Caco-2 (cell line): ENCODE results near the gene METTL2B. TPM values are rescaled to one million over a fixed set of nuclear protein-coding genes. Genes with fewer than 3 reads are reported as not detected.
"Not testable (repeated sequence)": the region's sequence is repeated elsewhere in the genome, so short reads cannot be mapped to it uniquely, and the experiment has no call there.

Experiments
- BruUV-seq: library from RNA; stranded (reverse); fragments of 400-500 nt; replicated peaks from 2 replicates; lab custom pipeline; 2021; lab: Mats Ljungman, UMichigan
- CTCF ChIA-PET: fragments of 300-600 bp; sonication (Branson Sonifier 250); formaldehyde crosslinking; loops from one replicate; lab custom pipeline; 2022; ENCODE audit warnings: antibody characterized with exemption; lab: Charles Lee
- POLR2A ChIA-PET: fragments of 300-600 bp; sonication (Branson Sonifier 250); formaldehyde crosslinking; loops from one replicate; lab custom pipeline; 2022; ENCODE audit warnings: antibody characterized with exemption; lab: Charles Lee
- DNase-seq, 2 experiments: peaks; one replicate each; pipeline versions ENCODE4 v3.0.0 to v3.0.0-alpha.2; 2020 to 2022
- H3K27me3 ChIP-seq: replicated peaks from 2 replicates; pipeline ENCODE4 v1.6.0; 2011; ENCODE audit warnings: low read length; ENCODE audit not compliant: control insufficient read depth, insufficient read depth
- H3K36me3 ChIP-seq: 2 replicates; pipeline ENCODE4 v1.5.1; 2011; ENCODE audit warnings: low read length; ENCODE audit not compliant: control insufficient read depth, insufficient read depth
- H3K4me1 ChIP-seq: fragments of 250-450 bp; sonication (Bioruptor Pico); 2 replicates; pipeline ENCODE4 v1.5.1; 2020; ENCODE audit warnings: mild to moderate bottlenecking
- H3K4me3 ChIP-seq: 2 replicates; pipeline ENCODE4 v1.5.1; 2011; ENCODE audit warnings: low read depth, mild to moderate bottlenecking, control low read depth, low read length
- H3K9me3 ChIP-seq: fragments of 250-450 bp; sonication (Bioruptor Pico); 2 replicates; pipeline ENCODE4 v1.5.1; 2020; ENCODE audit warnings: mild to moderate bottlenecking, moderate library complexity
- H3K27ac Mint-ChIP-seq: one replicate; pipeline ENCODE4 v1.8.0; 2022; ENCODE audit warnings: mixed read lengths; ENCODE audit not compliant: unreplicated experiment
- H3K27me3 Mint-ChIP-seq: one replicate; pipeline ENCODE4 v1.8.0; 2022; ENCODE audit warnings: mixed read lengths; ENCODE audit not compliant: insufficient read depth, unreplicated experiment
- H3K36me3 Mint-ChIP-seq: one replicate; pipeline ENCODE4 v1.8.0; 2022; ENCODE audit warnings: mild to moderate bottlenecking, mixed read lengths; ENCODE audit not compliant: insufficient read depth, unreplicated experiment
- H3K4me1 Mint-ChIP-seq: one replicate; pipeline ENCODE4 v1.8.0; 2022; ENCODE audit warnings: low read depth, mixed read lengths; ENCODE audit not compliant: unreplicated experiment
- H3K4me3 Mint-ChIP-seq: one replicate; pipeline ENCODE4 v1.8.0; 2022; ENCODE audit warnings: mild to moderate bottlenecking, moderate library complexity, mixed read lengths; ENCODE audit not compliant: unreplicated experiment
- H3K9me3 Mint-ChIP-seq: one replicate; pipeline ENCODE4 v1.8.0; 2022; ENCODE audit warnings: mixed read lengths; ENCODE audit not compliant: unreplicated experiment
- CTCF ChIP-seq, 2 experiments: fragments of 200-600 bp in 1 of 2; IDR thresholded peaks; 1 replicate in 1 of 2; 2 replicates in 1 of 2; pipeline versions ENCODE4 v1.5.1 to v1.8.0; 2011 to 2022; ENCODE audit warnings: antibody characterized with exemption in 1 of 2, control low read depth in 1 of 2, inconsistent platforms in 1 of 2, low read depth in 1 of 2, low read length in 1 of 2, mild to moderate bottlenecking in 1 of 2, moderate library complexity in 1 of 2; ENCODE audit not compliant: insufficient read depth in 1 of 2, severe bottlenecking in 1 of 2, unreplicated experiment in 1 of 2
- intact Hi-C: fragments of 100-400 bp; cut with micrococcal nuclease; formaldehyde crosslinking; loops from one replicate; pipeline ENCODE4 v1.10.0; 2022; ENCODE audit not compliant: unreplicated experiment
- total RNA-seq: library from RNA; stranded (reverse); gene quantifications from 2 replicates; pipeline ENCODE4 v1.2.3, GENCODE V29; 2022

METTL2B gene
- total RNA-seq, 1 experiment from 2014 or later, result 39.0 TPM

GRCh38 chr7:128455543-128456254 is 20.8 kb upstream of the METTL2B start, which contains the start of gene HILPDA:
TSS of gene HILPDA (plus strand) at chr7:128455878. CDS start at chr7:128457269, 1,391 bp downstream.
- peak within 1 kb of the TSS; percentile 99 for H3K4me3 Mint-ChIP-seq
- intact Hi-C loops, result no loop called here
- peaks cover 32% of the 10 kb centered on the region for H3K4me1 Mint-ChIP-seq
- H3K36me3 Mint-ChIP-seq, result peaks cover 31% of the 10 kb centered on the region
- no peak for TF ChIP-seq CTCF (IDR thresholded peaks at IDR 0.05; ENCODE audit: insufficient read depth in 1 of 2, low read depth in 1 of 2, low read length in 1 of 2, severe bottlenecking in 1 of 2, unreplicated experiment in 1 of 2)
- Histone ChIP-seq H3K27me3 (no peaks in the 10 kb centered on the region), H3K4me3 (peak within 1 kb of the TSS; percentile 70), H3K4me1 (peaks cover 33% of the 10 kb centered on the region), H3K9me3 (no peaks in the 10 kb centered on the region), H3K36me3 (peaks cover 5% of the 10 kb centered on the region)
- no TSS peak for BruUV-seq
- DNase-seq, result peak; percentile 89 to 90
- ChIA-PET POLR2A (interaction anchor here (0.6 to 1.4 kb wide), 3 partner anchors 20 to 1475 kb away, joined by 3 to 13 read pairs (median 10); no protein-coding TSS in a partner anchor), CTCF (interaction anchor here (0.9 to 1.6 kb wide), 4 partner anchors 14 to 47 kb away, joined by 3 to 17 read pairs (median 6); no protein-coding TSS in a partner anchor)
- no peaks in the 10 kb centered on the region for H3K9me3 Mint-ChIP-seq
- peak within 1 kb of the TSS; percentile 92 for H3K27ac Mint-ChIP-seq
- peaks cover 5% of the 10 kb centered on the region for H3K27me3 Mint-ChIP-seq

- peaks cover 5% of the 10 kb centered on the region for H3K27me3 Mint-ChIP-seq
- ChIA-PET CTCF (interaction anchor here (1.6 kb wide), 2 partner anchors 21 to 29 kb away, joined by 9 to 17 read pairs; no protein-coding TSS in a partner anchor), POLR2A (no interaction called here)
- peak overlapping the region; percentile 70 for H3K4me3 ChIP-seq
- H3K36me3 Mint-ChIP-seq, result peaks cover 31% of the 10 kb centered on the region
- H3K9me3 ChIP-seq, result no peaks in the 10 kb centered on the region
- H3K36me3 ChIP-seq, result peaks cover 5% of the 10 kb centered on the region
- H3K4me1 ChIP-seq, result peaks cover 33% of the 10 kb centered on the region
- H3K4me3 Mint-ChIP-seq, result peak overlapping the region; percentile 99
- intact Hi-C loops, result no loop called here
- DNase-seq, result no peak
- peak overlapping the region; percentile 92 for H3K27ac Mint-ChIP-seq
- TSS peak; percentile 76 for BruUV-seq
- no peak for TF ChIP-seq CTCF (IDR thresholded peaks at IDR 0.05; ENCODE audit: insufficient read depth in 1 of 2, low read depth in 1 of 2, low read length in 1 of 2, severe bottlenecking in 1 of 2, unreplicated experiment in 1 of 2)
- H3K4me1 Mint-ChIP-seq, result peaks cover 32% of the 10 kb centered on the region
- no peaks in the 10 kb centered on the region for H3K9me3 Mint-ChIP-seq
- H3K27me3 ChIP-seq, result no peaks in the 10 kb centered on the region
Observed at GRCh38 chr7:128456255-128456725, 20.3 kb upstream of the METTL2B start.

GRCh38 chr7:128457385-128457784 is 19.2 kb upstream of the METTL2B start:
- peaks cover 30% of the 10 kb centered on the region for H3K4me1 Mint-ChIP-seq
- H3K36me3 ChIP-seq, H3K4me3 ChIP-seq, DNase-seq, H3K9me3 Mint-ChIP-seq, H3K27me3 Mint-ChIP-seq, H3K9me3 ChIP-seq, POLR2A ChIA-PET, BruUV-seq, intact Hi-C loops, CTCF ChIA-PET, H3K27me3 ChIP-seq, H3K27ac Mint-ChIP-seq: not testable (repeated sequence)
- peaks cover 31% of the 10 kb centered on the region for H3K36me3 Mint-ChIP-seq
- H3K4me1 ChIP-seq, result peaks cover 29% of the 10 kb centered on the region
- H3K4me3 Mint-ChIP-seq, result peak overlapping the region; percentile 99
